Measurements from ENCODE around the gene LSAMP. TPM values are rescaled to one million over a fixed set of nuclear protein-coding genes. Genes with fewer than 3 reads are reported as not detected.

The LSAMP gene
- total and polyA plus RNA-seq, 2 donors (not counting 3 experiments of a cell fraction or from before 2014, with no cell fraction given) = not detected

DNA sequence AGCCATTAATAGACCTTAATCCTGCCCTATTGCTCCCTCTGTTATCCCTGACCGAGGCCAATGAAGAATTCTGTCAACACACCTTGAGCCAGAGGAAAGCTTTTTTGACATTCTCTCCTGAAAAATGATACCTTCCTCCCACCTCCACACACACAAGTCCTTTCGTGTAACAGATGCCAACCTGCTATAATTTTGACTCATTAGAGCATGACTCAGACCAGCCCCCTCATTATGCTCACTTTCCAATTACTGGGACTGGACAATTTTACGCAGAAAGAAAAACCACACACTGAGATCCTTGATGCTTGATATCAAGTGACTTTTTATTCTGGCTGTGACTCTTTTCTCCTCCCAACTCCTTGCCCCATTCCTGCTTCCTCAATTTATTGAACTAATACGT, 50.9 kb downstream of the LSAMP start:
- ChIA-PET POLR2A (no interaction called here), CTCF (no interaction called here)
- no peak overlapping the region for H3K4me3 ChIP-seq (replicated peaks in 1 of 3; ENCODE audit: insufficient read depth in 1 of 3, low read depth in 1 of 3, low read length in 3 of 3)
- no peaks in the 10 kb centered on the region for H3K79me2 ChIP-seq (ENCODE audit: control insufficient read depth, insufficient read depth, low read length)
- H3K9me3 ChIP-seq (replicated peaks; ENCODE audit: control insufficient read depth, insufficient read depth, low read length) = peaks cover 7% of the 10 kb centered on the region
- no peak overlapping the region for H2AFZ ChIP-seq (ENCODE audit: low read depth, low read length)
- no peak overlapping the region for H3K4me2 ChIP-seq (ENCODE audit: insufficient read depth, low read length)
- intact Hi-C loops (cut with micrococcal nuclease) (no loop called here), dilution Hi-C loops (cut with MboI; ENCODE audit: extremely low pct_ligation_motif_present, low sequenced_read_pairs) (no loop called here)
- no peaks in the 10 kb centered on the region for H3K36me3 ChIP-seq (ENCODE audit: control insufficient read depth in 2 of 2, extremely low read depth in 1 of 2, insufficient read depth in 2 of 2, low read length in 2 of 2)
- H3K9me1 ChIP-seq (replicated peaks; ENCODE audit: control insufficient read depth, extremely low read depth, insufficient read depth, low read length) = no peaks in the 10 kb centered on the region
- H3K4me1 ChIP-seq (ENCODE audit: control insufficient read depth, extremely low read depth, insufficient read depth, low read length) = no peaks in the 10 kb centered on the region
- H3K27me3 ChIP-seq (ENCODE audit: control insufficient read depth in 2 of 2, insufficient read depth in 2 of 2, low read length in 2 of 2) = no peaks in the 10 kb centered on the region
- DNase-seq (ENCODE audit: low read depth, low spot score) = no peak
- H4K20me1 ChIP-seq (replicated peaks; ENCODE audit: control insufficient read depth, extremely low read depth, insufficient read depth, low read length) = no peaks in the 10 kb centered on the region
- BruUV-seq (replicated peaks) = no TSS peak
- no peak overlapping the region for H3K9ac ChIP-seq (replicated peaks; ENCODE audit: extremely low read depth, insufficient read depth, low read length)
- TF ChIP-seq GATA2 (IDR thresholded peaks at IDR 0.05; ENCODE audit: insufficient read depth, insufficient read length, low read depth, low read length) (no peak), CTCF (IDR thresholded peaks at IDR 0.05; ENCODE audit: extremely low read depth in 1 of 2, insufficient read depth in 1 of 2, low read depth in 1 of 2, low read length in 2 of 2) (no peak), POLR2AphosphoS5 (IDR thresholded peaks at IDR 0.05; ENCODE audit: insufficient read depth, low read depth, low read length) (no peak), MYC (IDR thresholded peaks at IDR 0.05; ENCODE audit: low read depth, low read length) (no peak), EZH2 (IDR thresholded peaks at IDR 0.05; ENCODE audit: borderline replicate concordance, low read depth, low read length, severe bottlenecking) (no peak), FOS (IDR thresholded peaks at IDR 0.05; ENCODE audit: borderline replicate concordance, insufficient read depth, low read length) (no peak), POLR2A (IDR thresholded peaks at IDR 0.05; ENCODE audit: low read depth, low read length) (no peak), JUN (IDR thresholded peaks at IDR 0.05; ENCODE audit: borderline replicate concordance, insufficient read depth, insufficient read length, low read depth) (no peak)
- TF ChIP-seq, protein P1, sequence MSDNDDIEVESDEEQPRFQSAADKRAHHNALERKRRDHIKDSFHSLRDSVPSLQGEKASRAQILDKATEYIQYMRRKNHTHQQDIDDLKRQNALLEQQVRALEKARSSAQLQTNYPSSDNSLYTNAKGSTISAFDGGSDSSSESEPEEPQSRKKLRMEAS (IDR thresholded peaks at IDR 0.05; ENCODE audit: insufficient read depth, insufficient read length) = no peak
- no peak overlapping the region for H3K27ac ChIP-seq (ENCODE audit: insufficient read depth, low read depth, low read length)
- no peak for FAIRE-seq
